ENCODE results near the gene PCDHGB2.

DNA sequence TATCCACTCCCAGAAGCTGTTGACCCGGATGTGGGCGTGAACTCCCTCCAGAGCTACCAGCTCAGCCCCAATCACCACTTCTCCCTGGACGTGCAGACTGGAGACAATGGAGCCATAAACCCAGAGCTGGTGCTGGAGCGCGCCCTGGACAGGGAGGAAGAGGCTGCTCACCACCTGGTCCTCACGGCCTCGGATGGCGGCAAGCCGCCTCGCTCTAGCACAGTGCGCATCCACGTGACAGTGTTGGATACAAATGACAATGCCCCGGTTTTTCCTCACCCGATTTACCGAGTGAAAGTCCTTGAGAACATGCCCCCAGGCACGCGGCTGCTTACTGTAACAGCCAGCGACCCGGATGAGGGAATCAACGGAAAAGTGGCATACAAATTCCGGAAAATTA, 33.5 kb downstream of the PCDHGB2 start:
- TF ChIP-seq POLR2AphosphoS5 (IDR thresholded peaks at IDR 0.05) = no peak
- TF ChIP-seq, protein P1, sequence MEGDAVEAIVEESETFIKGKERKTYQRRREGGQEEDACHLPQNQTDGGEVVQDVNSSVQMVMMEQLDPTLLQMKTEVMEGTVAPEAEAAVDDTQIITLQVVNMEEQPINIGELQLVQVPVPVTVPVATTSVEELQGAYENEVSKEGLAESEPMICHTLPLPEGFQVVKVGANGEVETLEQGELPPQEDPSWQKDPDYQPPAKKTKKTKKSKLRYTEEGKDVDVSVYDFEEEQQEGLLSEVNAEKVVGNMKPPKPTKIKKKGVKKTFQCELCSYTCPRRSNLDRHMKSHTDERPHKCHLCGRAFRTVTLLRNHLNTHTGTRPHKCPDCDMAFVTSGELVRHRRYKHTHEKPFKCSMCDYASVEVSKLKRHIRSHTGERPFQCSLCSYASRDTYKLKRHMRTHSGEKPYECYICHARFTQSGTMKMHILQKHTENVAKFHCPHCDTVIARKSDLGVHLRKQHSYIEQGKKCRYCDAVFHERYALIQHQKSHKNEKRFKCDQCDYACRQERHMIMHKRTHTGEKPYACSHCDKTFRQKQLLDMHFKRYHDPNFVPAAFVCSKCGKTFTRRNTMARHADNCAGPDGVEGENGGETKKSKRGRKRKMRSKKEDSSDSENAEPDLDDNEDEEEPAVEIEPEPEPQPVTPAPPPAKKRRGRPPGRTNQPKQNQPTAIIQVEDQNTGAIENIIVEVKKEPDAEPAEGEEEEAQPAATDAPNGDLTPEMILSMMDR (IDR thresholded peaks at IDR 0.05; ENCODE audit: poor library complexity, severe bottlenecking) = no peak
